Stimulated activated CD4-positive, alpha-beta T cell treated with anti-CD3 and anti-CD28 coated beads, Interleukin-15, amount 100 ng/mL, for 24 hours (primary cell): ENCODE results near the gene FADS2.
A peak's percentile ranks its signal among the peaks of the same experiment; 100 is the strongest.

Experiments used
- DNase-seq: peaks from one replicate; pipeline ENCODE4 v3.0.0-alpha.2; 2020

The FADS2 gene

GRCh38 chr11:61828379-61828628, 204 bp downstream of the FADS2 start:
- no peak for DNase-seq

DNA sequence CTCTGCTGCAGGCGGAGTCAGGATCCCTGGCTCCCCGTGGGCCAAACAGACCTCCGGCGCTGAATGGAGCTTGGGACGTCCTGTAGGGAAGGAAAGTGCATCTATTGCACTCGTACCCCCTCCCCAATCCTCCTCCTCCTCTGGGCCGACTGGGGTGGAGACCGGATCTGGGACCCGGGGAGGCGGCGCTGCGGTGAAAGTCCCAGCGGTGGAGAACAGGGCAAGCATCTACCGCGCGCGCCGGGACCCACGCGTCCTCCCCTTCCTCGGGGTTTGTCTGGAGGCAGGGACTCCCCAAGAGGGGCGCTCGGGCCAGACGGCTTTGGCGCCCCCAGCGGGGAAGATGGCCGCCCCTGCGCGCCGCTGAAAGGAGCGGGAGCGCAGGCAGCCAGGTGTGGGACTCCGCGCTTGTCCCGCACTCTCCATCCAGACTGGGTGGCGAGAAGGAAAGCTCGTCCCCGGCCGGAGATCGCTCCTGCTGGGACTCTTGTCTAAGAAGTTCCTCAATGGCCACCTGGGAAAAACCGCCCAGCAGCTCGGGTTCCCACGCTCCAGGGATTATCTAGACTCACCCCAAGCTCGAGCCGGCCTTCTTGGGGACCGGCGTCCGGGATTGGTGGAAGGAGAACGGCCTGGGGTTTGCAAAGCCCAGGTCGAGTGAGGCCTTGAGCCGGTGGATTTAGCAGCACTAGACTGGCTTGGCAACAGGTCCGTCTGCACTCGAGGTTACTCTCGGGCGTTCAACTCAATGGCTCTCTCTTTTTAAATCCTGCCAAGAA, 718 bp downstream of the FADS2 start:
- peak; percentile 53 for DNase-seq

GRCh38 chr11:61829806-61830205, 1.7 kb downstream of the FADS2 start:
- DNase-seq = no peak

- no peak for DNase-seq
Measured at GRCh38 chr11:61830237-61831105, 2.4 kb downstream of the FADS2 start.

DNA sequence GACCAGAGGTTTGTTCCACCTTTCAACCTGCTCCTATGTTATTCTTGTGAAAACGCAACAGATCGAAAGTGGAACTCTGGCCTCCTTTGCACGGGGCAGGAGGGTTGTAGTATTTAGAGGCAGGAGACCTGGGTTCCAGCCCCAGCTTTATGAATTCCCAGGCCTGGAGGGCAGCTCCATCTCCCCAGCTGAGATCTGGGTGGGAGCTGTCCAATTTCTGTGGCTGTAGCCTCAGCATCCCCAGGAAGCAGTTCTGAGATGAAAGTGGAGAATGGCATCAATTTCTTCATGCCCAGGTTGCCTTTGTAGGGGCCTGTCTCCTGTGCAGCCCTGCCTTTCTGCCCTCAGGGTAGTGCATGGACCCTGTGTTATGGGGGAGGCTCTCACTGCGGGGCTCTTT, 4.1 kb downstream of the FADS2 start:
- DNase-seq = no peak

GRCh38 chr11:61832754-61833153, 4.7 kb downstream of the FADS2 start:
- no peak for DNase-seq

GRCh38 chr11:61833471-61833870, 5.4 kb downstream of the FADS2 start:
- no peak for DNase-seq

GRCh38 chr11:61833926-61834277, 5.8 kb downstream of the FADS2 start:
- DNase-seq = no peak

- peak; percentile 49 for DNase-seq
Measured at GRCh38 chr11:61834278-61835048, 6.4 kb downstream of the FADS2 start.

GRCh38 chr11:61836193-61836592, 8.1 kb downstream of the FADS2 start:
- no peak for DNase-seq

DNA sequence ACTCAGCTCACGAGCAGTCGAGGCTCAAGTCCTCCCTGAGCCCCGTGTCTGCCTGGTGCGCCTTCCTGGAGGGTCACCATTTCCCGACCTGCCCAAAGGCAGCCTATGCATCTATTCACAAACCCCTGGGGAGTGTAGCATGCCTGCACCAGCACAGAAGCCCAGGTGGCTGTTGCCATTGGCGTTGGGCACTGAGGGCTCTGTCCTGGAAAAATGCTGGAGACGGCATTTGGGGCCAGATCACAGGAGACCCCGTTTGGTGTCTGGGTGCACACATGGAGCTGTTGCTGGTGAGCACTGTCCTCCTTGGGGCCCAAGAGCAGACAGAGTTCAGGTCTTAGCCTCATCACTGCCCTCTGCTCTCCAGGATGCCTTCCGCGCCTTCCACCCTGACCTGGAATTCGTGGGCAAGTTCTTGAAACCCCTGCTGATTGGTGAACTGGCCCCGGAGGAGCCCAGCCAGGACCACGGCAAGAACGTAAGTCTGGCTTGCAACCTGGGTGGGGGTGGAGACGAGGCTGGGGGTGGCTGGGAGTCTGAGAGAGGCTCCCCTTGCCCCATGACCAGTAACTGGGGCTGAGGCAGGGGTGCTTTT, 9.4 kb downstream of the FADS2 start:
- no peak for DNase-seq

- no peak for DNase-seq
Measured at GRCh38 chr11:61838501-61838900, 10.4 kb downstream of the FADS2 start.

DNA sequence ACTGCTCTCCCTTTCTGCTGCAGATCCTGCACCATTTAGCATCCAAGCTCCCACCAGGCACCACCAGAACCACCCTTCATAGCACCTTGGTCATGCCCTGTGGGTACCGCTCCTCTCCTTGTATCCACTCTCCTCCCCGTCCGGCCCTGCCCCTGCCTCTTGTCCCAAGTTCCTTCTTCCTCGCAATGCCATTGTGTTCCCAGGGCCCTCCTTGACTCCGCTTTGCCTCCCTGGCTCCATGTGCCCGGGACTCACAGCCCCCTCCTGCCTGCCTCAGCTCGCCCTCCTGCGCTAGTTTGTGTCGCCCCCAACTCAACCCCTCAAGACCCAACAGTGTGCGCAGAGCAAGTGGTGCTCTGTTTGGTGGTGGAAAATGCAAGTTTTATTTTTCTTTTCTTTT, 10.8 kb downstream of the FADS2 start:
- no peak for DNase-seq

DNA sequence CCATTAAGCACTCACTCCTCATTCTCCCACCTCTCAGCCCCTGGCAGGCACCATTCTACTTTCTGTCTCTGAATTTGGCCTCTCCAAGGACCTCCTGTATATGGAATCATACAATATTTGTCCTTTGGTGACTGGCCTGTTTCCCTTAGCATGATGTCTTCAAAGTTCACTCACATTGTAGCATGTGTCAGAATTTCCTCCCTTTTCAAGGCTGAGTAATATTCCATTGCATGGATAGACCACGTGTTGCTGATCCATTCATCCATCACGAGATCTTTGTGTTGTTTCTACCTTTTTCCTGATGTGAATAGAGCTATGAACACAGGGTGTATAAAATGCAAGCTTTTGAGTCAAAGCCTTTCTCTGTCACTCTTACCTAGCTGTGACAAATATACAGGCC, 11.6 kb downstream of the FADS2 start:
- no peak for DNase-seq

DNA sequence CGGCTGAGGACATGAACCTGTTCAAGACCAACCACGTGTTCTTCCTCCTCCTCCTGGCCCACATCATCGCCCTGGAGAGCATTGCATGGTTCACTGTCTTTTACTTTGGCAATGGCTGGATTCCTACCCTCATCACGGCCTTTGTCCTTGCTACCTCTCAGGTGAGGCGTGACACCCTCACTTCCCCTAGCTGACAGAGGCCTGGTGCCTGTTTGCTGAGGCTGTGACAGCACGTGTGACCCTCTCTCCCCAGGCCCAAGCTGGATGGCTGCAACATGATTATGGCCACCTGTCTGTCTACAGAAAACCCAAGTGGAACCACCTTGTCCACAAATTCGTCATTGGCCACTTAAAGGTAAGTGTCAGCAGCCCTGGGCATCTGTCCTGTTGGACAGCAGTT, 12.3 kb downstream of the FADS2 start:
- no peak for DNase-seq

DNA sequence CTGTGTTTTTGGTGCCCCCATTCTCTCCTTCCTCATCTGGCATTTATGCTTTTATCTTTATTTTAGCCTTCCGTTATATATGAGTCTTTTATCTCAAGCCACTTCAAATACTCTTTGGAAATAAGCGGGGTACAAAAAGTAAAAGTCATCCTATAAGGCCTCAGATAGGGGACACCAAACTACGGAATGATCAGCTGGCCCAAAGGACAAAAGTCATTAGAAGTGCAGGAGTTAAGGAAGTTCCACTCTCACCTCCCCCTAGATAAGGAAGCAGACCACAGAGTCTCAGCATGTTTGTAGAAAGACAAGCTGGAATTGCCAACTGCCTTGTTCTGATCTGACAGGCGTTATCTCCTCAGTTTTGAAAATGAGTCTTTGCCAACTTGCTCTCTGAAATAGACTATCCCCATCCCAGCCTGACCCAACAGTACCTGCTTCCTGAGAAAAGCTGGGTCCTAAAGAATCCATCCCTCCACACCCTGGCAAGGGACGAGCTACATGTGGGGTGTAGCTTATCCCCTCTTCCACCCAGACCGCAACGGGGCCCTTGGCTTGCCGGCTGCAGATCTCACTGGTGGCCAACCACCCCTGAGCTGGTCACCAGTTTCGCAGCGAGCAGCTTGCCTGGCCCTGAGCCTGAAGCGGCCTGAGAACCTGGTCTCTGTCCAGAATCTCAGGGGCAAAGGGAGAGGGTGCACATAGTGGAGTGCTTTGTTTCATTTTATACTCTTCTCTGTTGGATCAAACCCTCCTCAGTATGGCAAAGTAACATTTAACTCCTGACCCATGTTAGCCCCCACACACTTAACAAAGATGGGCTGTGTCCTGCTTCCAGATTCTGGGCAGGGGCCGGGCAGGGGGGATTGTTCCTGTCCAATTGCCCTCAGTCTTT, 13.8 kb downstream of the FADS2 start:
- no peak for DNase-seq

GRCh38 chr11:61842528-61842820, 14.4 kb downstream of the FADS2 start:
- DNase-seq = no peak

GRCh38 chr11:61844909-61845565, 16.9 kb downstream of the FADS2 start:
- no peak for DNase-seq

GRCh38 chr11:61846362-61847020, 18.4 kb downstream of the FADS2 start:
- DNase-seq = no peak

- no peak for DNase-seq
Measured at GRCh38 chr11:61847914-61848581, 19.9 kb downstream of the FADS2 start.

- DNase-seq = no peak
Measured at GRCh38 chr11:61848631-61849030, 20.5 kb downstream of the FADS2 start.
